Left ventricle myocardium superior (tissue), 1 donor: ENCODE data around the gene MIR17HG. TPM values are rescaled to one million over a fixed set of nuclear protein-coding genes. Genes with fewer than 3 reads are reported as not detected.

Source experiments
- ATAC-seq: fragments of 200-7000 bp; cut with Tn5 transposase; one replicate; pipeline ENCODE4 v1.9.1; 2020; ENCODE audit warnings: mild to moderate bottlenecking, moderate library complexity
- DNase-seq: peaks from one replicate; pipeline ENCODE4 v3.0.0-alpha.2; 2020
- intact Hi-C: fragments of 100-400 bp; cut with micrococcal nuclease; formaldehyde crosslinking; loops from one replicate; pipeline ENCODE4 v1.11.0; 2022
- total RNA-seq: library from RNA; stranded (reverse); fragmentation: NEBNext Ultra II Directional; extraction: Animal tissue kit (Norgen Biotek cat#: 25700); gene quantifications from one replicate; pipeline ENCODE4 v1.2.1, GENCODE V29; 2021
- donor health status: DM: no; HTN: yes; CAD: no; lungs with severe emphysema.

The MIR17HG gene
- total RNA-seq, 1 donor from 2014 or later: 1.7 TPM

DNA sequence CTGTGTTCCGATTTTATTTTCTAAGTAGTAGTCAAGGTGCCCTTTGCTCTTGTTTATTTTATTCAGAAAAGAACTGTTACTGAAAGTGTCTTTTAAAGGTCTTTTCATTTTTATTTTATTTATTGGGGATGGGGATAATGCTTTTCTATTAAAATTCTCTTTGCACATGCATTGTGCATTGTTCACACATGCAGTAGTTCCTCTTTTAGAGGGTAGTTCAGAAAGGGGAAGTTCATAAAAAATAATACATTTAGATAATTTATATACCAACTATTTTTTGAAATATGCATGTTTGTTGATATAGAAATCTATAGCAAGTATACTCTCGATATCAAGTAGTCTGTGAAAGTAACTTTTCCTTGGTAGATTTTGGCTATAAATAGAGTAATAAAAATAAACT is 54.4 kb downstream of the MIR17HG start:
- DNase-seq (no peak), ATAC-seq (no peak)
- intact Hi-C loops: loop anchor here (10.0 kb wide), 1 partner anchor 323 kb away; no protein-coding TSS in a partner anchor

Other genes starting within 250 kb of the MIR17HG start
- gene GPC5, start 50.9 kb downstream of the MIR17HG start, total RNA-seq: 1.8 TPM